GM12864 (cell line): ENCODE data around the gene B3GAT1.
"Not testable (repeated sequence)": the region's sequence is repeated elsewhere in the genome, so short reads cannot be mapped to it uniquely, and the experiment has no call there.

ENCODE experiments used
- DNase-seq: peaks from one replicate; pipeline ENCODE4 v3.0.0-alpha.2; 2011; ENCODE audit warnings: low read depth
- H3K4me3 ChIP-seq: 2 replicates; pipeline ENCODE4 v1.5.1; 2011; ENCODE audit warnings: mild to moderate bottlenecking, low read depth, low read length, control low read depth
- TF ChIP-seq, protein P1 (sequence below): IDR thresholded peaks from 2 replicates; pipeline ENCODE4 v1.5.1; 2011; ENCODE audit warnings: low read depth, mild to moderate bottlenecking, moderate library complexity, low read length, control low read depth, inconsistent platforms; ENCODE audit errors: missing control alignments

B3GAT1 gene

DNA sequence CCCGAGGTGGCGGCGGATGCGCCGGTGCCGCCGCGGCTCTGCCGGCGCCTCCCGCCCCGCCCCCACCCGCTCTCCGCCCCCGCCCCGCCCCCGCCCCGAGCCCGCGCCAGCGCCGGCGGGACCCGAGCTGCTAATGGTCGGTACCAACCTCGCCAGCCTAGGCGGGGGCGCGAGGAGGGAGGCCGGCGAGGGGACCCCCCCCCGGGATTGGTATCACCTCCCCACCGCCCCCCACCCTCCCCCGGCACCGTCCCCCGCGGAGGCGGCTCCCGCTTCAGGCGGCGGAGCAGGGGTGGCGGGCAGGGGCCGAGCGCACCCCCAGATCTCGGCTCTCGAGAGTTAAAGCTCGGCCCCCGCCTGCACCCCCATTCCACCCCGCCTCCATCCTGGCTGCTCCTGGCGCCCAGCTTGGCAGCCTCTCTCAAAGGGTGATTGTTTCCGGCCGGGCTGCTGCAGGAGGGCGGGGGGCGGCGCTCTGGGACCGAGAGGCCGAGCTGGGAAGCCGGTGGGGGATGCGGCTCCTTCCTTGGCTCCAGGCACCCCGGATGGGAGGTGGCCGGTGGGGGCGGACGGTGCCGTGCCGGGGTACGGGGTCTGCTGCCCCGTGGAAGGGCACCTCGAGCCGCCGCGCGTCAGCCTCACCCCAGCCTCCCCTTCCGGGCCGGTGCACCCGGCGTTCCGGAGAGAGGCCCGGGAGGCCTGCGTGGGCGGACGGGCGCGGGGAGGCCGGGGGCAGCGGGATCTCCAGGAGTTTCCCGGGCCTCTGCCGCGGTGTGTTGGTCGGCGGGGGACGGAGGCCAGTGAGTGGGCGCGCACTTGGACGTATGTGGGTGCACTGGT, at the start of gene B3GAT1:
B3GAT1 (minus strand) TSS at position 40 of the 840 bp plus-strand sequence. CDS start 24,583 bp downstream, outside the sequence.
- DNase-seq, result no peak
- TF ChIP-seq, protein P1, sequence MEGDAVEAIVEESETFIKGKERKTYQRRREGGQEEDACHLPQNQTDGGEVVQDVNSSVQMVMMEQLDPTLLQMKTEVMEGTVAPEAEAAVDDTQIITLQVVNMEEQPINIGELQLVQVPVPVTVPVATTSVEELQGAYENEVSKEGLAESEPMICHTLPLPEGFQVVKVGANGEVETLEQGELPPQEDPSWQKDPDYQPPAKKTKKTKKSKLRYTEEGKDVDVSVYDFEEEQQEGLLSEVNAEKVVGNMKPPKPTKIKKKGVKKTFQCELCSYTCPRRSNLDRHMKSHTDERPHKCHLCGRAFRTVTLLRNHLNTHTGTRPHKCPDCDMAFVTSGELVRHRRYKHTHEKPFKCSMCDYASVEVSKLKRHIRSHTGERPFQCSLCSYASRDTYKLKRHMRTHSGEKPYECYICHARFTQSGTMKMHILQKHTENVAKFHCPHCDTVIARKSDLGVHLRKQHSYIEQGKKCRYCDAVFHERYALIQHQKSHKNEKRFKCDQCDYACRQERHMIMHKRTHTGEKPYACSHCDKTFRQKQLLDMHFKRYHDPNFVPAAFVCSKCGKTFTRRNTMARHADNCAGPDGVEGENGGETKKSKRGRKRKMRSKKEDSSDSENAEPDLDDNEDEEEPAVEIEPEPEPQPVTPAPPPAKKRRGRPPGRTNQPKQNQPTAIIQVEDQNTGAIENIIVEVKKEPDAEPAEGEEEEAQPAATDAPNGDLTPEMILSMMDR, result no peak
- no peak within 1 kb of the TSS for H3K4me3 ChIP-seq

DNA sequence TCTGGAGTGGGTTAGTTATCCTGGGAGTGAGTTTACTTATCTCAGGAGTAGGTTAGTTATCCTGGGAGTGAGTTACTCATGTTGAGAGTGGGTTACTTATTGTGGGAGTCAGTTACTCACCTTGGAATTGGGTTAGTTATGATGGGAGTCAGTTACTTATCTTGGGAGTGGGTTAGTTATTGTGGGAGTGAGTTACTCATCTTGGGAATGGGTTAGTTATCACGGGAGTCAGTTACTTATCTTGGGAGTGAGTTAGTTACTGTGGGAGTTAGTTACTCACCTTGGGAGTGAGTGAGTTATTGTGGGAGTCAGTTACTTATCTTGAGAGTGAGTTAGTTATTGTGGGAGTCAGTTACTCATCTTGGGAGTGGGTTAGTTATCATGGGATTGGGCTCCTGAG, 49.6 kb upstream of the B3GAT1 start:
- no peak for DNase-seq
- no peak overlapping the region for H3K4me3 ChIP-seq
- TF ChIP-seq, protein P1, result no peak

GRCh38 chr11:134460881-134461280, 48.8 kb upstream of the B3GAT1 start:
- TF ChIP-seq, protein P1, result no peak
- no peak for DNase-seq
- no peak overlapping the region for H3K4me3 ChIP-seq

GRCh38 chr11:134460062-134460561, 48.1 kb upstream of the B3GAT1 start:
- TF ChIP-seq, protein P1, result no peak
- no peak for DNase-seq
- no peak overlapping the region for H3K4me3 ChIP-seq

GRCh38 chr11:134459246-134460061, 47.4 kb upstream of the B3GAT1 start:
- H3K4me3 ChIP-seq, result no peak overlapping the region
- no peak for DNase-seq
- TF ChIP-seq, protein P1, result no peak

GRCh38 chr11:134457411-134458007, 45.5 kb upstream of the B3GAT1 start:
- DNase-seq, H3K4me3 ChIP-seq: not testable (repeated sequence)

- TF ChIP-seq, protein P1, result no peak
- no peak for DNase-seq
- H3K4me3 ChIP-seq, result no peak overlapping the region
Observed at GRCh38 chr11:134455516-134455915, 43.5 kb upstream of the B3GAT1 start.
